Stimulated activated naive CD8-positive, alpha-beta T cell treated with anti-CD3 and anti-CD28 coated beads, Interleukin-15, Interleukin-2, amounts not matched to agents 100 ng/mL and 50 ng/mL, for 24 hours (primary cell): ENCODE measurements around the gene HBM.
A peak's percentile ranks its signal among the peaks of the same experiment; 100 is the strongest.
"Not testable (repeated sequence)": the region's sequence is repeated elsewhere in the genome, so short reads cannot be mapped to it uniquely, and the experiment has no call there.

Source experiments
- H3K27ac Mint-ChIP-seq: one replicate; pipeline ENCODE4 v1.8.0; 2021; ENCODE audit warnings: mild to moderate bottlenecking, mixed read lengths
- H3K27me3 Mint-ChIP-seq: one replicate; pipeline ENCODE4 v1.8.0; 2021; ENCODE audit warnings: mixed read lengths
- H3K36me3 Mint-ChIP-seq: one replicate; pipeline ENCODE4 v1.8.0; 2021; ENCODE audit warnings: low read depth, mixed read lengths
- H3K4me1 Mint-ChIP-seq: one replicate; pipeline ENCODE4 v1.8.0; 2021; ENCODE audit warnings: low read depth, mixed read lengths
- H3K4me3 Mint-ChIP-seq: one replicate; pipeline ENCODE4 v1.8.0; 2021; ENCODE audit warnings: mild to moderate bottlenecking, mixed read lengths
- H3K9me3 Mint-ChIP-seq: one replicate; pipeline ENCODE4 v1.8.0; 2021; ENCODE audit warnings: mixed read lengths

The HBM gene, protein sequence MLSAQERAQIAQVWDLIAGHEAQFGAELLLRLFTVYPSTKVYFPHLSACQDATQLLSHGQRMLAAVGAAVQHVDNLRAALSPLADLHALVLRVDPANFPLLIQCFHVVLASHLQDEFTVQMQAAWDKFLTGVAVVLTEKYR

DNA sequence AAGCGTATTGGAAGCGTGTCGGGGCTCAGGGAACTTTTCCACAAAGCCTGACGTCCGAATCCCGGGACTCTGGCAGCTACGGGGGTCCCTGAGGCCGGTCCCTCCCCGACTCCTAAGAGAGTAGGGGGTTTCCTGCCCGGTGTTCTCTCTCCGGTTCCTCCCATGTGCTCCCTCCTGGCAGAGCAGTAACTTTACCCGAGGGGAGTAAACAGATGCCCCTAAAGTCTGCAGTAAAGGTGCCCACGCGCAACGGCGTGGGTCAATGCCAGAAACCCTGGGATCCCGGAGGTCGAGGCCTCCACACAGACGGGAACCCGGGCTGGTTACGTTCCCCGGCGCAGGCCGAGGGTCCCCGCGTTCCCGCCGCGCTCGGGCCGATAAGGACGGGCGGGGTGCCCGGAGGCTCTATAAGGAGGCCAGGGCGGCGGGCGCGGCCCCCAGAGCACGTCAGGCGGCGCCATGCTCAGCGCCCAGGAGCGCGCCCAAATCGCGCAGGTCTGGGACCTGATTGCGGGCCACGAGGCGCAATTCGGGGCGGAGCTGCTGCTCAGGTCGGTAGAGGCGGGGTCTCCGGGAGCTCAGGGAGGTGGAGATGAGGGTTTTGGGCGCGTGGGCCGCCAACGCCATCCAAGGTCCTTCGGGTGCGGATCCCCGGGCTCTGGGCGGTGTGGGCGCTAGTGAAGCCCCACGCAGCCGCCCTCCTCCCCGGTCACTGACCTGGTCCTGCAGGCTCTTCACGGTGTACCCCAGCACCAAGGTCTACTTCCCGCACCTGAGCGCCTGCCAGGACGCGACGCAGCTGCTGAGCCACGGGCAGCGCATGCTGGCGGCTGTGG lies at the start of gene HBM:
Gene HBM, plus strand, starts transcription at position 440 of the 836 bp plus-strand sequence. Its CDS starts 20 bp downstream, at position 460.
- peaks cover 16% of the 10 kb centered on the region for H3K4me1 Mint-ChIP-seq
- H3K27ac Mint-ChIP-seq = no peak within 1 kb of the TSS
- H3K27me3 Mint-ChIP-seq = peaks cover 51% of the 10 kb centered on the region
- no peaks in the 10 kb centered on the region for H3K9me3 Mint-ChIP-seq
- no peaks in the 10 kb centered on the region for H3K36me3 Mint-ChIP-seq
- H3K4me3 Mint-ChIP-seq = peak within 1 kb of the TSS; percentile 30

DNA sequence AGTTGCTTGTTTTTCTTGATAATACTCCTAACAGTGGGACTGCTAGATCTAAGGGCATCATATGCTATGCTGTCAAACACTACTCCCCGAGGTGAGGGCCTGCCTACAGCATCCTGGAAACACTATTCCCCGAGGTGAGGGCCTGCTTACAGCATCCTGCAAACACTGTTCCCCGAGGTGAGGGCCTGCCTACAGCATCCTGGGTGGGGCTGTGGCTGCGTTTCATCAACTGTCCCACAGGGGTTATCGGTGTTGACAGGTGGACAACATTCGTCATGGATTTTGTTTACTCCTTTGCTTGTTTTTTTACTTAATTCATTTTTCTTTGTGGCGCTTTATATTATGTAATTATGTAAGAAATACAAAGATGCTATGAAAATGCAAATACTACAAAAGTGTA lies 49.8 kb upstream of the HBM start:
- H3K4me1 Mint-ChIP-seq = peaks cover 8% of the 10 kb centered on the region

DNA sequence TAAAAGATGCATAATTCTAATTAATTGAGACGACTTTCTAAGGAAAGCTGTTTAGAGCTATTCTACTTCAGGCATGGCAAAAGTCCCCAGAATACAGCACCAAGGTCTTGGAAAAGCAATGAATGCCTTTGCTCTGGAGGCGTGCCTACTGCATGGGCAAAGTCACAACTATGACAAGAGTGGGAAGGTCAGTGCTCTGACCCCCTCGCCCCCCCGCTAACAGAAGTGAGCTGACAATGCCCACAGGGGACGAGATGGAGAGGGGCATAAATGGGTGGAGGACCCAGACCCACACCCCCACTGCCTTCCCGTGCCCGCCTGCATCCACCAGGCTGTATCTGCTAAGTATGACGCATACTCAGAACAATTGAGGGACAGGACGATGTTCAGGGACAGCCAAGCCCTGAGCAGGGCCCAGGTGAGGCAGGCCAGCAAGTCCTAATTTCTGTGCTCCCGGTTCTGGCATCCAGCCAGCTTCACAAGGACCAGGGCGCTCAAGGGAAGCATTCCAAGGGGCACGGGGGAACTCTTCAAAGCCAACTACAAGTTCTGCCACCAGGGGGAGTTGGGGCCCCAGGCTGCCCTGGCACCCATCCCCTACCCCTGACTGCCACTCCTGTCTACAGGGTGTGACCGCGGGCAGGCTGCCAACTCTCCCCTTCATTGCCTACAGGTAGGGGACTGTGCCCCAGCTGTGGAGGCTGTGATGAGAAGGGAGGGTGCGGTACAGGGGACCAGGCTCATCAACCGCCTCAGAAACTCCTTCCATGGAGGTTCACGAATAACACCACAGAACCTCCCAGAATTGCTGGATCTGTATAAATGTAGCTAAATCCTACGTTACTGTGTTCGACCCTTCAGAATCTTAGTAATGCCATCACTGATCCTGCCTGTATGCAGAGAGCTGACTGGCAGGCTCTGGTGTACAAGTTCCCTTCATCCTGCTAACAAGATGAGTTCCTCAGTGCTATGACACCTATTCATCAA lies 48.1 kb upstream of the HBM start:
- H3K4me3 Mint-ChIP-seq = no peak overlapping the region
- H3K9me3 Mint-ChIP-seq = no peaks in the 10 kb centered on the region
- no peaks in the 10 kb centered on the region for H3K27me3 Mint-ChIP-seq
- no peak overlapping the region for H3K27ac Mint-ChIP-seq
- peaks cover 8% of the 10 kb centered on the region for H3K4me1 Mint-ChIP-seq
- peaks cover 33% of the 10 kb centered on the region for H3K36me3 Mint-ChIP-seq

More for the DNA sequence above, 49.8 kb upstream of the HBM start:
- H3K27me3 Mint-ChIP-seq = no peaks in the 10 kb centered on the region
- no peaks in the 10 kb centered on the region for H3K9me3 Mint-ChIP-seq
- peaks cover 42% of the 10 kb centered on the region for H3K36me3 Mint-ChIP-seq
- H3K4me3 Mint-ChIP-seq = no peak overlapping the region
- H3K27ac Mint-ChIP-seq = no peak overlapping the region

DNA sequence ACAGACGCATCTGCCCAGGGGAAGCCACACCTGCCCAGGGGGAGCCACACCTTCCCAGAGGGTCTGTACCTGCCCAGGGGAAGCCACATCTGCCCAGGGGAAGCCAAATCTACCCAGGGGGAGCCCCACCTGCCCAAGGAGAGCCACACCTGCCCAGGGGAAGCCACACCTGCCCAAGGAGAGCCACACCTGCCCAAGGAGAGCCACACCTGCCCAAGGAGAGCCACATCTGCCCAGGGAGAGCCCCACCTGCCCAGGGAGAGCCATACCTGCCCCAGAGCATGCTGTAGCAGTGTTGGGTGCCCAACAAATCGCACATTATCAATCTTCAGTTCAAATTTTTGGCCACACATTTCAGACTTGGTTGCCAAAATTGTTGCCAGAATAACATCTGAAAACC lies 46.9 kb upstream of the HBM start:
- Mint-ChIP-seq H3K27ac (no peak overlapping the region), H3K36me3 (peaks cover 35% of the 10 kb centered on the region), H3K4me3 (no peak overlapping the region), H3K27me3 (no peaks in the 10 kb centered on the region), H3K9me3 (no peaks in the 10 kb centered on the region), H3K4me1 (peaks cover 2% of the 10 kb centered on the region)

DNA sequence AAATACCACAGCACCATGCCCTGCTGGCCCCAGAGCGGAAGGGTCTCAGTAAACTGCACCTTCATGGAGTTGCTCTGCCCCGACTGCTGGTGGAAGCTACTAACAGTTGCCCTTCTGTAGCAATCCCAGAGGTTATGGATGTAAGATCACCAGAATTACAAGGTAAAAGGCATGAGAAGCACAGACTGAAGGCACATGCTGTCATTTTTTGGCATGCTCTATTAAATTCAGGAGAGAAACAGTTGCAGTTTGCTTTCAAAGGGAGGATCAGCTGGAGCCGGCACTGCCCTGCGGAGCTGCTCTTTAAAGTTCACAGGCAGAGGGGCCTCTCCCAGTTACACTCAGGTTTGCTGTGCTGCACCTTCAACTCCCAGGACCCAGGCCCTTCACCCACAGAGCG lies 46.5 kb upstream of the HBM start:
- H3K36me3 Mint-ChIP-seq = peaks cover 31% of the 10 kb centered on the region
- no peaks in the 10 kb centered on the region for H3K4me1 Mint-ChIP-seq
- H3K4me3 Mint-ChIP-seq = no peak overlapping the region
- H3K9me3 Mint-ChIP-seq = no peaks in the 10 kb centered on the region
- H3K27me3 Mint-ChIP-seq = no peaks in the 10 kb centered on the region
- no peak overlapping the region for H3K27ac Mint-ChIP-seq

DNA sequence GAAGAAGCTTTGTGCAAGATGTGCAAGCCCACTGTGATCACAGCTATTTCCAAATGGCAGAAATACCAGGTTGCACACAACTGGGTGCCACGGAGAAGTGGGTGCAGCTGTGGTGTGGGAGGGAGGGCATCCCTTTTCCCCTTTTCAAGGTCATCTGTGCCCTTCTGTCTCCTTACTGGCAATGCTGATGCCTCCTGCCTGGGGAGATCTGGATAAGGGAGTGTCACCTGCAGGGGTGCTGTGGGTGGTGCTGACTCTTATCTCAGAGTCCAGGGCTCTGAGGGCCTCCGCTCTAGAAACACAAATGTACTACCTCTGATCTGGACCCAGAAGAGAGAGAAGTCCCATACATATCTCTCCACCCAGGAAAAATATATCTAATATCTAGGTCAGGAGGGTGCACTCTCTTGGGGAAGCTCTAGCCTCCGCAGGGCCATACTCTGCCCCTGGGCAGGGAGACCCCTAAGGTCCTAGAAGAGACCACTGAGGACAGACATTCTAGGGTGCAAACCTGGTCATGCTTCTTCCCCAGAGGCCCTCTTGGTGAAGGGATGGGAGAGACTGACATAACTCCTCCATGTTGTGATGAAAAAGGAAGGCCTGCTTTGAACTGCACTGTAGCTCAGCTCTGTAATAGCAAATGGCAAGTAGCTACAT lies 45.8 kb upstream of the HBM start:
- Mint-ChIP-seq H3K4me3 (no peak overlapping the region), H3K27me3 (no peaks in the 10 kb centered on the region), H3K9me3 (no peaks in the 10 kb centered on the region), H3K27ac (no peak overlapping the region), H3K36me3 (peaks cover 28% of the 10 kb centered on the region), H3K4me1 (no peaks in the 10 kb centered on the region)

DNA sequence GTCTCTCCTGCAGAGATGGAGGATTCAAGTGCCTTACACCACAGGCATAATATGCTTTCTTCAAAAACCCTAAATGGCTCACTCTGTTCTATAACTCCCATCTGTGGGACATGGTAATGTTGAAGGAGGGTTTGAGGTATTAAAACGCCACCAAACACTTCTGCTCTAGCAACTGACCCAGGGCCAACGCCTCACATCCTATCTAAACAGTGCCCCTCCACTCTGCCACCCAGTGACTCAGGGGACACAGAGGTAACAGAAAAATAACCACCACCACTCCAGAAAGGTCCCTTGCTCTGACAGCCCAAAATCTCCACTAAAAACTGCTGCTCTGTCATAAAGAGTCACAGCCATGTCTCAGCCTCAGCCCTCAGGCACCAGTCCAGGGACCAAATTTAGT lies 45.0 kb upstream of the HBM start:
- Mint-ChIP-seq H3K27ac (no peak overlapping the region), H3K4me1 (no peaks in the 10 kb centered on the region), H3K36me3 (peaks cover 22% of the 10 kb centered on the region), H3K27me3 (no peaks in the 10 kb centered on the region), H3K9me3 (no peaks in the 10 kb centered on the region), H3K4me3 (no peak overlapping the region)

DNA sequence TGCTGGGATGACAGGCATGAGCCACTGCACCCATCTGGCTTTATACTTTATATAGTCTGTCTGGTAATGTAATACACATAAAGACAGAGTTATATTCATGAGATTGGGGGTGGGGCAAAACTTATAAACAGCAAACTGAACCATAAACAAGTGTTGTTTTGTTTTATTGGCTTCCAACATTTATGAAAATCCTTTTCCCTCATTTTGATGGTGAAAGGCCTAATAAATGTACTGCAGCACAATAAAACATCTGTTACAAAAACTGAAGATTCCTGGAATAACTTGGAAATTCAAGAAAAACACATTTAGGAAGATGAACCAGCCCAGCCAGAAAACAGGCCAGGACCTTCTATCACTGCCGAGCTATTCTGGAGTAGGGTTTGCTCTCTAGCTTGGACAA lies 43.4 kb upstream of the HBM start:
- no peak overlapping the region for H3K27ac Mint-ChIP-seq
- no peak overlapping the region for H3K4me3 Mint-ChIP-seq
- H3K36me3 Mint-ChIP-seq = peaks cover 12% of the 10 kb centered on the region
- no peaks in the 10 kb centered on the region for H3K9me3 Mint-ChIP-seq
- no peaks in the 10 kb centered on the region for H3K4me1 Mint-ChIP-seq
- no peaks in the 10 kb centered on the region for H3K27me3 Mint-ChIP-seq

DNA sequence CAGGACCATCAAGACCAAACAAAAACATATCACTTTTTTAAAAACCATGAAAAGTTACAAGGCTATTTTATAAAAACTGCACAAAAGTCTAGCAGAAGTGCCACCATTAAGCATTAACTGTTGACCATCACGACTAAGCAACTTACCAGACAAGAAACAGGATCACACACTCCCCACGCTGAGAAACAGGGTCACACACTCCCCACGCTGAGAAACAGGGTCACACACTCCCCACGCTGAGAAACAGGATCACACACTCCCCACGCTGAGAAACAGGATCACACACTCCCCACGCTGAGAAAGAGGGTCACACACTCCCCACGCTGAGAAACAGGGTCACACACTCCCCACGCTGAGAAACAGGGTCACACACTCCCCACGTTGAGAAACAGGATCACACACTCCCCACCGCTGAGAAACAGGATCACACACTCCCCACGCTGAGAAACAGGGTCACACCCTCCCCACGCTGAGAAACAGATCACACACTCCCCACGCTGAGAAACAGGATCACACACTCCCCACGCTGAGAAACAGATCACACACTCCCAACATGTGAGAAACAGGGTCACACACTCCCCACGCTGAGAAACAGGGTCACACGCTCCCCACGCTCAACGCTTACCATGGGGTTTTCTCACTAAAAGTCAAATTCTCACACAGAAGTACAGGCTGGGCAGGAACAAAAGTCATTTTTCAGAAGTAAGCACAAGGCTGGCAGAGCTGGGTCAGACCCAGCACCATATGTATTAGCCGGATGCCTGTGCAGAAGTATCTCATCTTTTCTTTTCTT lies 42.0 kb upstream of the HBM start:
- H3K4me1 Mint-ChIP-seq = not testable (repeated sequence)

DNA sequence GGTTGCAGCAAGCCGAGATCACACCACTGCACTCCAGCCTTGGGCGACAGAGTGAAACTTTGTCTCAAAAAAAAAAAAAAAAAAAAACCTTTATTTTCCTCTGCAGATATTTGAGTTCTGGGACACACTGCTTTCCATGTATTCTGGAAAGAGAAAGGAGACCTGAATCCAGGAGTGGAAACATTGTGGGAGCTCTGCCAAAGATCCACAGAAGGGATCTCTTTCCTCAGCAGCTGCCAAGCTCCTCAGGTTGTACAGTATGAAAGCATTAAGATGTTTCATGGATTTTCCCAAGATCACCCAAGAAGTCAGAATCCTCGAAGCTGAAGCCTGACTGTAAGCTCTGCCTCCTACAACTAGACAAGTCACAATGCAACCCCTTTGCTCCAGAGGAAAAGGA lies 40.8 kb upstream of the HBM start:
- no peak overlapping the region for H3K4me3 Mint-ChIP-seq
- no peak overlapping the region for H3K27ac Mint-ChIP-seq
- no peaks in the 10 kb centered on the region for H3K27me3 Mint-ChIP-seq
- H3K4me1 Mint-ChIP-seq = peaks cover 14% of the 10 kb centered on the region
- H3K36me3 Mint-ChIP-seq = peaks cover 15% of the 10 kb centered on the region
- no peaks in the 10 kb centered on the region for H3K9me3 Mint-ChIP-seq

More for the DNA sequence above, 42.0 kb upstream of the HBM start:
- not testable (repeated sequence) for H3K27ac Mint-ChIP-seq, H3K9me3 Mint-ChIP-seq, H3K27me3 Mint-ChIP-seq, H3K4me3 Mint-ChIP-seq
- H3K36me3 Mint-ChIP-seq = peaks cover 12% of the 10 kb centered on the region

DNA sequence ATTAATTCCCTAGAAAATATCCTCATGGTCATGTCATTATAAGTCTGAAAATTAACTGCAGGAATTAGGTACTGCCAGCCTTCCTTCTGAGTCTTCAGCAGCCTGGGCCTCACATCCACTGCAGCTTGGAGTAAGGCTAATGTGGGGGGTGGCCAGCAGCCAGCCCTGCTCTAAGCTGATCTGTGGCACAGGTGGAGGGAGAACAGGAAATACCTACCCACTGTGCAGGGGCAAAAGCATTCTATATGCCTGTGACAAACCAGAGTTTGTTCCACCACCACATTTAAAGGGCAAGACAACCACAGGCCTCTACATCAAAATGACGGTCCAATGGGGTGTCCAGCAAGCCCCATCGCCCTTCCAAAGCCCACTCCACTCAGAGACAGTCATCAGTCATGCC lies 36.7 kb upstream of the HBM start:
- Mint-ChIP-seq H3K4me3 (no peak overlapping the region), H3K9me3 (no peaks in the 10 kb centered on the region), H3K27ac (no peak overlapping the region), H3K27me3 (no peaks in the 10 kb centered on the region), H3K36me3 (peaks cover 16% of the 10 kb centered on the region), H3K4me1 (peaks cover 25% of the 10 kb centered on the region)

DNA sequence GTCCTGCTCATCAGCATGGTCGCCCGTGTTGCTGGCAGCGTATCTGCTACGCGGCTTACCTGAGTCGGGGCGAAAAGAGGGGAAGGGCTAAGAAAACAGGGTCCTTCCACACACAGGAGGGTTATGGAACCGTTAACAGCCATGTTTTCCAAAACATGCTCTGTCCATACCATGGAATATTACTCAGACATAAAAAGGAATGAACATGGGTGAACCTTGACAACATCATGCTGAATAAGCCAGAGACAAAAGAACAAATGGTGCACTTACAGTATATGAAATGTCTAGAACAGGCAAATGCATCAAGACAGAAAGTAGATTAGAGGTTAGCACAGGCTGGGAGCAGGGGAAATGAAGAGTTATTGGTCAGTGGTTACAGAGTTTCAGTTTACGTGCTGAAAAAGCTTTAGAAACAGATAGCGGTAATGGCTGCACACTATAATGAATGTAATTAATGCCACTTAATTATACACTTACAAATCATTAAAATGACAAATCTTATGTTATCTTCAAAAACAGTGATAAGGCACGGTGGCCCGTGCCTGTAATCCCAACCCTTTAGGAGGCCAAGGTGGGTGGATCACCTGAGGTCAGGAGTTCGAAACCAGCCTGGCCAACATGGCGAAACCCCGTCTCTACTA lies 35.1 kb upstream of the HBM start:
- H3K36me3 Mint-ChIP-seq = peaks cover 22% of the 10 kb centered on the region
- no peaks in the 10 kb centered on the region for H3K9me3 Mint-ChIP-seq
- no peak overlapping the region for H3K4me3 Mint-ChIP-seq
- no peak overlapping the region for H3K27ac Mint-ChIP-seq
- H3K4me1 Mint-ChIP-seq = peaks cover 38% of the 10 kb centered on the region
- no peaks in the 10 kb centered on the region for H3K27me3 Mint-ChIP-seq

DNA sequence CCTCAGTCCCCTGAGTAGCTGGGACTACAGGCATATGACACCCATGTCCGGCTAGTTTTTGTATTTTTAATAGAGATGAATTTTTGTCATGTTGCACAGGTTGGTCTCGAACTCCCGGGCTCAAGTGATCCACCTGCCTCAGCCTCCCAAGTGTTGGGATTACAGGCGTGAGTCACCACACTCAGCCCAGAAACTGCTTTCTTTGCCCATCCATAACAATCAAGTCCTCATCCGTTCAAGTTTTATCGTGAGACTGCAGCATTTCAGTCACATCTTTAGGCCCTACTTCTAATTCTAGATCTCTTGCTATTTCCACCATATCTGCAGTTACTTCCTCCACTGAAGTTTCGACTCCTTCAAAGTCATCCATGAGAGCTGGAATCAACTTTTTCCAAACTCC lies 33.7 kb upstream of the HBM start:
- Mint-ChIP-seq H3K36me3 (peaks cover 27% of the 10 kb centered on the region), H3K27ac (no peak overlapping the region), H3K4me3 (no peak overlapping the region), H3K27me3 (no peaks in the 10 kb centered on the region), H3K4me1 (peaks cover 49% of the 10 kb centered on the region), H3K9me3 (no peaks in the 10 kb centered on the region)
